HG02870 (cell line): Measurements from ENCODE around the gene PPP1R3A.
"Not testable (repeated sequence)": the region's sequence is repeated elsewhere in the genome, so short reads cannot be mapped to it uniquely, and the experiment has no call there.

ENCODE experiments used
- ATAC-seq: cut with Tn5 transposase; IDR thresholded peaks from one replicate; pipeline ENCODE4 v1.9.1; 2021; ENCODE audit warnings: mild to moderate bottlenecking, moderate library complexity; ENCODE audit not compliant: unreplicated experiment

Gene PPP1R3A, protein sequence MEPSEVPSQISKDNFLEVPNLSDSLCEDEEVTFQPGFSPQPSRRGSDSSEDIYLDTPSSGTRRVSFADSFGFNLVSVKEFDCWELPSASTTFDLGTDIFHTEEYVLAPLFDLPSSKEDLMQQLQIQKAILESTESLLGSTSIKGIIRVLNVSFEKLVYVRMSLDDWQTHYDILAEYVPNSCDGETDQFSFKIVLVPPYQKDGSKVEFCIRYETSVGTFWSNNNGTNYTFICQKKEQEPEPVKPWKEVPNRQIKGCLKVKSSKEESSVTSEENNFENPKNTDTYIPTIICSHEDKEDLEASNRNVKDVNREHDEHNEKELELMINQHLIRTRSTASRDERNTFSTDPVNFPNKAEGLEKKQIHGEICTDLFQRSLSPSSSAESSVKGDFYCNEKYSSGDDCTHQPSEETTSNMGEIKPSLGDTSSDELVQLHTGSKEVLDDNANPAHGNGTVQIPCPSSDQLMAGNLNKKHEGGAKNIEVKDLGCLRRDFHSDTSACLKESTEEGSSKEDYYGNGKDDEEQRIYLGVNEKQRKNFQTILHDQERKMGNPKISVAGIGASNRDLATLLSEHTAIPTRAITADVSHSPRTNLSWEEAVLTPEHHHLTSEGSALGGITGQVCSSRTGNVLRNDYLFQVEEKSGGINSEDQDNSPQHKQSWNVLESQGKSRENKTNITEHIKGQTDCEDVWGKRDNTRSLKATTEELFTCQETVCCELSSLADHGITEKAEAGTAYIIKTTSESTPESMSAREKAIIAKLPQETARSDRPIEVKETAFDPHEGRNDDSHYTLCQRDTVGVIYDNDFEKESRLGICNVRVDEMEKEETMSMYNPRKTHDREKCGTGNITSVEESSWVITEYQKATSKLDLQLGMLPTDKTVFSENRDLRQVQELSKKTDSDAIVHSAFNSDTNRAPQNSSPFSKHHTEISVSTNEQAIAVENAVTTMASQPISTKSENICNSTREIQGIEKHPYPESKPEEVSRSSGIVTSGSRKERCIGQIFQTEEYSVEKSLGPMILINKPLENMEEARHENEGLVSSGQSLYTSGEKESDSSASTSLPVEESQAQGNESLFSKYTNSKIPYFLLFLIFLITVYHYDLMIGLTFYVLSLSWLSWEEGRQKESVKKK

GRCh38 chr7:113918946-113919345, at the start of gene PPP1R3A:
Gene PPP1R3A, minus strand, starts transcription at chr7:113919009. Its CDS starts 13 bp downstream, at chr7:113918996.
- ATAC-seq: no peak

DNA sequence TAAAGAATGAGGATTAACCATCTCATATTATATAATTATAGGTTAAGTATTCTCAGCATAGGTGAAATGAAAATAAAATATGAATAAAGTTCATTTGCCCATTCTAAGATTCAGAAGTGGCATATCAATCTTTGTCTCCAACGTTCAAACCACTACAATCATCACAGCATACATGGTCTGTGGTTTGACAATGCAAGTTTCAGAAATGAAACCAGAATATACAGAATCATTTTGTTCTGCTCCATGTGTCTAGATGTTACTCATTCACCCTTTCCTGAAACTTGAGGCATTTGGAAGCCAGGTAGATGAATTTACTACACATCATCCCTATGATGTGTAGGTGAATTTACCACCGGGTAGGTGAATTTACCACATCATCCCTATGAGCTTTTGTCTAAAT, 44.5 kb upstream of the PPP1R3A start:
- peak; percentile 47 for ATAC-seq

DNA sequence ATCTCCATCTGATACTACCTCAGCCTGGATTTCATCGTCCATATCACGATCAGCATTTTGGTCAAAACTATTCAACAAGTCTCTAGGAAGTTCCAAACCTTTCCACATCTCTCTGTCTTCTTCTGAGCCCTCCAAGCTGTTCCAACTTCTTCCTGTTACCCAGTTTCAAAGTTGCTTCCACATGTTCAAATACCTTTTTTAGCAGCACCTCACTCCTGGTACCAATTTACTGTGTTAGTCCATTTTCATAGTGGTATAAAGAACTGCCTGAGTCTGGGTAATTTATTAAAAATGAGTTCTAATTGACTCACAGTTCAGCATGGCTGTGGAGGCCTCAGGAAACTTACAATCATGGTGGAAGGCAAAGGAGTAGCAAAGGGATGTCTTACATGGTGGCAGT, 41.1 kb upstream of the PPP1R3A start:
- no peak for ATAC-seq

DNA sequence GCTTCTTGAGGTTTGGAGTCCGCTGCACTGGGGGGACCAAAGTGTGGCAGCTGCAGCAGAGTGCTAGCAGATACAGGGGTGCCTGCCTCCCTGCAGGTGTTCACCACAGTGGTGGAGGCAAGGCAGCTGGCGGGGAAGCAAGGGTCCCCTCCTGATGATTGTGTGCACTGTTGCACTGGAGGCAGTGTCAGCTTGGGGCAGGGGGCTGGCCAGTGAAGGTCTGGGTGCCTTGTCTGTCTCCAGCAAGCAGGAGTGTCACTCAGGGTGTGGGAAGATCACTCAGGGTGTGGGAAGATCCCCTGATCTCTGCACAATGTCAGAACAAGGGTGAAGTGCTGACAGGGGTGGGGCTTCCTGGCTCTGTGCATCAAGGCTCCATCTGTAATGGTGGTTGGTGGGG, 36.3 kb upstream of the PPP1R3A start:
- no peak for ATAC-seq

DNA sequence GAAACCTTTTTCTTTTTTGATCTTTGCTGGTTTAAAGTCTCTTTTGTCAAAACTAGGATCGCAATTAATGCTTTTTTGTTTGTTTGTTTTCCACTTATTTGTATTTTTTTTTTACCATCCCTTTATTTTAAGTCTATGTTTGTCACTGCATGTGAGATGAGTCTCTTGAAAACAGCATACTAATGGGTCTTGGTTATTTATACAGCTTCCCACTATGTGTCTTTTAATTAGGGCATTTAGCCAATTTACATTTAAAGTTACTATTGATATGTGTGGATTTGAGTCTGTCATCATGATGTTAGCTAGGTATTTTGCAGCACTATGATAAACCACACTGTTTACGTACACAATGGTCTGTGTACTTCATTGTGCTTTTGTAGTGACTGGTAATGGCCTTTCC, 34.7 kb upstream of the PPP1R3A start:
- no peak for ATAC-seq

DNA sequence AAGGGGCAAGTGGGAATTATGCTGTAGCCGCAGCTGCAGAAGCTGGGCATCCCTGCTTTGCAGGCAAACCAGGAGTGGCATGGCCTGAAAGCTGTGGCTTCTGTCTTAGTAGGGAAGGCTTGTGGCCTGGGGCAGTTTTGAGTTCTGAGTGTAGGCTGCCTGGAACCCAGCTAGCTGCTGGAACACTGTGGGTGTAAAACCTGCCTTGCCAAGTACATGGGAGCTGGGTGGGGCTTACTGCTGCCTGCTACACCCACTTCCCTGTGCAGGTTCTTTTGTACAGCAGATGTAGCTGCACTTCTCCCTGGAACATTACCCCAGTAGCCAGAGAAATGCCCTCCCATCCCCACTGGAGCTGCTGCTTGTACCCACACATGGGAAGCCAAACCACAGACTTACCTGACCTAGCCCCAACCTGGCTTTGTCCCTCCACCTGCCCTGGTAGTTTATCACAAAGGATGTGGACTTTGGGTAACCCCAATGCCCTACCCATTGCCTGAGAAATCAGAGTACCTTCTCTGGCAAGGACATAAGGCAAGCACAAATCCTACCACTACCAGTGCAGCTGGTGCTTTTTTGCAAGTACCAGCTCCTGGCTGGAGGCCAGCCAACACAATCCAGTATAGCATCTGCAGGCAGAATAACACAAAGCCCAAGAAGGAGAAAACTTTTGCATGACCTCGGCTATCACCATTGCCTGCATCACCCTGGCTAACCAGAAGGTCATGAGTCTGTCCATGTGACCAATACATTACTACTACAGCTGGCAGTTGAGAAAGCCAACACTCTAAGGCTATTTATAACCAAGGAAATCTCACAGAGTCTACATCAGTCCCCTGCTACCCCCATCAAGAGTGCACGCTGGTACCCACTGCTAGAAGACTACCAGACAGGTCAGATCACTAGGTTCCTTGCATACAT, 26.5 kb upstream of the PPP1R3A start:
- ATAC-seq: no peak

DNA sequence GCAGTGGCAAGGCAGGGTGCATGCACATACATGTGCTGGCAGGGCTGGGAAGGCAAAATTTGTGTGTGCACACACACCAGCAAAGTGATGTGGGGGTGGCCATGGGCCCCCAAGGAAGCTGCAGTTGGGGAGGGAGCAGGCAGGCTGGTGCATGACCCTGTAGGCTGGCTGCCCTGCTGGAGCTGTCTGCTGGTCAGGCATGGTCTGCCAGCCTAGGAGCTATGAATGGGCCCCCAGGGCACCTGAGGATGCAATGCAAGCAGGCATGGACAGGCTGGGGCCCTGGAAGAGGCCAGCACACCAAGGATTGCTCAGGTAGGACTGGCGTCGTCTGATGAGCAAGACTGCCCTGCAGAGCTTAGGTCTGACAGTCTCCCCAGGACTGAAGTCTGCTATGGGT, 18.2 kb upstream of the PPP1R3A start:
- no peak for ATAC-seq

DNA sequence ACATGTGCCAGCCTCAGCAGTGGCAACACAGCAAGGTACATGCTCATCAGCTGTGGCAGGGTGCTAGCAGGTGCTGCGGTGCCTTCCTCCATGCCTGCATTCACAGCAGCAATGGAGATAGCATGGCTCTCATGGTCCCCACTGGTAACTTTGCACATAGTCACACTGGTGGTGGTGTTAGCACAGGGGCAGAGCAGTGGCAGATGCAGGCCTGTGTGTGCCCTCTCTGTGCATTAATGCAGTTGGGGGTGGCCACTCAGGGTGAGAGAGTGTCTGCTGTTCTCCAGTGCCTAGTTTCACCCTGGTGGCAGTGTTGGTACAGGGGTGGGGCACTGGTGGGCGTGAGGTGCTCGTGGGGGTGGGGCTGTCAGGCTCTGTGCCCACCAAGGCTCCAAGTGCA, 17.7 kb upstream of the PPP1R3A start:
- ATAC-seq: no peak

GRCh38 chr7:113929389-113929788, 10.6 kb upstream of the PPP1R3A start:
- not testable (repeated sequence) for ATAC-seq

- no peak for ATAC-seq
Measured at GRCh38 chr7:113928112-113928511, 9.3 kb upstream of the PPP1R3A start.

DNA sequence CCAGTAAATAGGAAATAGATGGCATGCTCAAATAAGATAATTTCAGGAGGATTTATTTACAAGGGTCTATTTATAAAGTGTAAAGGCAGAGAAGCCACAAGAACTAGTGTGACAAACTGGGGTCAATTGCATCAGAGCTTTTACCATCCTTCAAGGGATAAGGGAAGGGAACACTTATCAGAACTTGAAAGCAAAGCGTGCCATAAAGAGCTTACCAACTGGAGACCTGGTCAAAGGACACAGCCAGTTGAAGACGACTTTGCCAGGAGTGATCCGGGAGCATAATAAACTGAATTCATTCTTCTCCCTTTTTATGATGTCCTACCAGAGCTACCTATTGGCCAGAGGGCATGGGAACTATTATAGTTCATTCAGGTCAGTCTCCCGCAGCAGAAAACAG, 3.2 kb upstream of the PPP1R3A start:
- ATAC-seq: no peak

DNA sequence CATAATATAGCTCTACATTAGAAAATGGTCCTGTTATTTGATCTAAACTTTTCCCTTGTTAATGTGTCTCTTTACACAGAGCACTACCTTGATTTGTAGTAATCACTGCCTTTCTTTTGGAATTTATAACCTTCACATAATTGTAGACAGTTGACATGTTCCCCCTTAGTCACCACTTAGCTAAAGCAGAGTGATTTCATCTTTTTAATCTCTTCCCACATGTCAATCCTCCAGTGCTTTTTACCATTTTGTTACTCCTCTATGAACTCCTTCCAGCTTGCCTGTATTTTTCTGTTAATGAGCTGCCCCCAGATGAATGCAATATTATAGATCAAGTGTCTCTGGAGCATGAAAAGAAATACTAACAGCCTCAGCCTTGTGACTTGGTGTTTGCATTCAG, 2.6 kb upstream of the PPP1R3A start:
- no peak for ATAC-seq

DNA sequence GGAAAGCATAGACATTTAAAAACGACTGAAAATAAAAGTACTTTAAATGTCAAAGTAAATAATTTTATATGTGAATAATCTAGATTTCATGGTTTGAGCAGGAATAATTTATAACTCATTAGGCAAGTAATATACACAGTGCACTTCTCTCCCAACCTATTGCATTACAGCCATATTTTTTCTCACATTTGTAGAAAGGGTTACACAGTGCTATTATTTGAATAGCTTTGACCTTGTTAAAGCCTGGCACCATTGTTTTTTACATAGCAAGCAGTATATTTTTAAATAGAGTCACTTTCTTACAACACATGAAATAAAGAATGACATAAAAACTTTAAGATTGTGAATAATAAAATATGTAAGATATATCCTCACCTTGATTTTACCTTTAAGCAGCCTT, 969 bp downstream of the PPP1R3A start:
- ATAC-seq: no peak

DNA sequence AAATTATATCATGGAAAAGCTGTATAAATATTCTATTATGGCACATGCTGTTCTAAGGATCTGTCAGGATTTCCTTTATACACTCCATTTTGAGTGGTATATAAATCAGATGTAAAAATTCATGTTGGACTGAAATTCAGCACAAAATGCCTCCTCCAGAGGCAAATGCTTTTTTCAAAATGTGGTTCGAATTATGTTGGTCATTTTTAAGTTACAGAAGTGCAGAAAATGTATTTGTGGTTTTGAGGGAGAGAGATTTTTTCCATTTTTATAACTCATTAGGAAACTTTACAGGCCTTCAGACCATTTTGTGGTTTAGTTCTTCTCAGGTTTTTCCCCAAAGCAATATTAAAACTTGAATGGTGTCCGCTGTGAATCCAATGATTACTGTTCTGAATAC, 2.9 kb downstream of the PPP1R3A start:
- no peak for ATAC-seq

DNA sequence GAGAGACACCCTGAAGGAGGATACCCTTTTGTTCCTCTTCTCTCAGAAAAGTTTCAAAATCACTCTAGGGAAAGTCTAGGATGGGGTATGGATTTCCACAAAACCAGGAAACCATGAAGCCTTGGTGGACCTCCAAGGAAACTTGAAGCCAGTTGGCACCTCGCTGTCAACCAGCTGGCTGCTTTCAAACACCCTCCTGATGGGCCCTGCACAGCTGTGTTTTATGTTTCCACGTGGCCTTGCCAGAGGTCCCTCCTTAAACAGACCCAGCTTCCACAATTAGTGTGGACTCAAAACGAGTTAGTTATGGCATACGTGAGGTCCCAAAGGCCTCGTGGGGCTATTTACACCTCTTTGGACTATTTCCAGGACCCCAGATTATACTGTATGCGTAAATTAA, 5.9 kb downstream of the PPP1R3A start:
- no peak for ATAC-seq

GRCh38 chr7:113907617-113908016, 11.2 kb downstream of the PPP1R3A start:
- ATAC-seq: no peak

GRCh38 chr7:113904521-113904920, 14.3 kb downstream of the PPP1R3A start:
- no peak for ATAC-seq

- no peak for ATAC-seq
Measured at GRCh38 chr7:113892818-113893217, 26.0 kb downstream of the PPP1R3A start.

GRCh38 chr7:113891828-113892227, 27.0 kb downstream of the PPP1R3A start:
- no peak for ATAC-seq

- ATAC-seq: no peak
Measured at GRCh38 chr7:113891031-113891350, 27.8 kb downstream of the PPP1R3A start.
